Neural cell (in vitro differentiated cells): Measurements from ENCODE around the gene SECISBP2. TPM values are rescaled to one million over a fixed set of nuclear protein-coding genes. Genes with fewer than 3 reads are reported as not detected.

ENCODE experiments used
- H2AFZ ChIP-seq: fragments of 200-600, 300-800 bp; sonication (generic), shearing (Covaris generic); 2 replicates; pipeline ENCODE4 v1.6.0; 2014; ENCODE audit warnings: low read depth, mild to moderate bottlenecking, antibody characterized with exemption, low read length, moderate library complexity
- H3F3A ChIP-seq: fragments of 200-600 bp; shearing (Covaris generic); 2 replicates; pipeline ENCODE4 v1.6.1; 2016; ENCODE audit warnings: mild to moderate bottlenecking, moderate library complexity, mixed read lengths, antibody characterized with exemption, low read length; ENCODE audit not compliant: insufficient read depth, poor library complexity, severe bottlenecking
- H3K27ac ChIP-seq: fragments of 200-600, 300-800 bp; sonication (generic), shearing (Covaris generic); 2 replicates; pipeline ENCODE4 v1.5.1; 2014; ENCODE audit warnings: mild to moderate bottlenecking, low read length, moderate library complexity
- H3K27me3 ChIP-seq: fragments of 300-800, 200-600 bp; sonication (generic), shearing (Covaris generic); 2 replicates; pipeline ENCODE4 v1.6.0; 2014; ENCODE audit warnings: mild to moderate bottlenecking, low read depth, low read length, moderate library complexity; ENCODE audit not compliant: insufficient read depth
- H3K36me3 ChIP-seq: fragments of 300-800, 200-600 bp; sonication (generic), shearing (Covaris generic); 2 replicates; pipeline ENCODE4 v1.5.1; 2014; ENCODE audit warnings: mild to moderate bottlenecking, antibody characterized with exemption, low read length, moderate library complexity; ENCODE audit not compliant: insufficient read depth
- H3K4me2 ChIP-seq: fragments of 300-800, 200-600 bp; sonication (generic), shearing (Covaris generic); 2 replicates; pipeline ENCODE4 v1.6.0; 2014; ENCODE audit warnings: mild to moderate bottlenecking, low read length
- H3K4me3 ChIP-seq: fragments of 300-800, 200-600 bp; sonication (generic), shearing (Covaris generic); 2 replicates; pipeline ENCODE4 v1.5.1; 2014; ENCODE audit warnings: mild to moderate bottlenecking, low read length, moderate library complexity
- H3K79me2 ChIP-seq: fragments of 200-600 bp; shearing (Covaris generic); replicated peaks from 2 replicates; pipeline ENCODE4 v1.6.0; 2014; ENCODE audit warnings: mild to moderate bottlenecking, low read length, moderate library complexity; ENCODE audit not compliant: insufficient read depth
- H3K9ac ChIP-seq: fragments of 300-800, 200-600 bp; sonication (generic), shearing (Covaris generic); 2 replicates; pipeline ENCODE4 v1.6.1; 2016; ENCODE audit warnings: mild to moderate bottlenecking, low read length, mixed read lengths
- H3K9me2 ChIP-seq: fragments of 200-600 bp; shearing (Covaris generic); 2 replicates; pipeline ENCODE4 v1.6.1; 2016; ENCODE audit warnings: mild to moderate bottlenecking, low read length, mixed read lengths; ENCODE audit not compliant: insufficient read depth
- H3K9me3 ChIP-seq: fragments of 200-600, 300-800 bp; sonication (generic), shearing (Covaris generic); 2 replicates; pipeline ENCODE4 v1.6.1; 2016; ENCODE audit warnings: mild to moderate bottlenecking, mixed run types, low read length, moderate library complexity, mixed read lengths
- H4K20me1 ChIP-seq: fragments of 200-600 bp; shearing (Covaris generic); 2 replicates; pipeline ENCODE4 v1.6.1; 2016; ENCODE audit warnings: mild to moderate bottlenecking, mixed run types; ENCODE audit not compliant: insufficient read depth
- CTCF ChIP-seq: fragments of 450-650 bp; IDR thresholded peaks from 2 replicates; pipeline ENCODE4 v1.5.1; 2014; ENCODE audit warnings: antibody characterized with exemption, mild to moderate bottlenecking, moderate library complexity; ENCODE audit not compliant: poor library complexity, severe bottlenecking
- EP300 ChIP-seq: fragments of 450-650 bp; conservative IDR thresholded peaks from 2 replicates; pipeline ENCODE4 v1.6.1; 2014; ENCODE audit warnings: antibody characterized with exemption, mild to moderate bottlenecking, moderate library complexity; ENCODE audit not compliant: poor library complexity, severe bottlenecking
- EZH2 ChIP-seq: fragments of 200-600, 300-800 bp; shearing (Covaris generic), sonication (generic); IDR thresholded peaks from 2 replicates; pipeline ENCODE4 v1.6.1; 2014; ENCODE audit warnings: antibody characterized with exemption, low read length, borderline replicate concordance, mild to moderate bottlenecking; ENCODE audit not compliant: insufficient read depth, poor library complexity, severe bottlenecking
- MXI1 ChIP-seq: fragments of 450-650 bp; conservative IDR thresholded peaks from 2 replicates; pipeline ENCODE4 v1.6.1; 2014; ENCODE audit warnings: antibody characterized with exemption, mild to moderate bottlenecking; ENCODE audit not compliant: poor library complexity, severe bottlenecking
- POLR2AphosphoS5 ChIP-seq: IDR thresholded peaks from 2 replicates; pipeline ENCODE4 v1.6.1; 2012
- RAD21 ChIP-seq: fragments of 450-650 bp; conservative IDR thresholded peaks from 2 replicates; pipeline ENCODE4 v1.6.1; 2014; ENCODE audit warnings: antibody characterized with exemption, mild to moderate bottlenecking, moderate library complexity
- REST ChIP-seq: IDR thresholded peaks from 2 replicates; pipeline ENCODE4 v1.6.1; 2012; ENCODE audit warnings: borderline replicate concordance
- SMC3 ChIP-seq: fragments of 450-650 bp; conservative IDR thresholded peaks from 2 replicates; pipeline ENCODE4 v1.6.1; 2014; ENCODE audit warnings: antibody characterized with exemption, mild to moderate bottlenecking, moderate library complexity; ENCODE audit not compliant: poor library complexity
- TAF1 ChIP-seq: IDR thresholded peaks from 2 replicates; pipeline ENCODE4 v1.6.1; 2012; ENCODE audit warnings: low read depth
- polyA plus RNA-seq: library from polyadenylated mRNA; depleted of rRNA; stranded (reverse); fragments of >200 nt; gene quantifications from 2 replicates; pipeline ENCODE4 v1.2.3, GENCODE V29; 2014

The SECISBP2 gene
- polyA plus RNA-seq, 1 donor from 2014 or later: 121 TPM

GRCh38 chr9:89381308-89381609, 63.0 kb downstream of the SECISBP2 start:
- H3K4me3 ChIP-seq: no peak overlapping the region
- no peaks in the 10 kb centered on the region for H3K27me3 ChIP-seq
- no peak overlapping the region for H3K27ac ChIP-seq
- H3F3A ChIP-seq: no peaks in the 10 kb centered on the region
- H3K79me2 ChIP-seq: no peaks in the 10 kb centered on the region
- no peak overlapping the region for H2AFZ ChIP-seq
- no peak for TF ChIP-seq POLR2AphosphoS5
- TF ChIP-seq EP300: no peak
- no peak for TF ChIP-seq TAF1
- no peak for TF ChIP-seq RAD21
- no peak for TF ChIP-seq MXI1
- no peak for TF ChIP-seq CTCF
- no peak for TF ChIP-seq EZH2
- no peak for TF ChIP-seq REST
- no peak for TF ChIP-seq SMC3
- H3K9me2 ChIP-seq: no peaks in the 10 kb centered on the region
- H3K36me3 ChIP-seq: no peaks in the 10 kb centered on the region
- H3K9ac ChIP-seq: no peak overlapping the region
- no peaks in the 10 kb centered on the region for H3K9me3 ChIP-seq
- H4K20me1 ChIP-seq: no peaks in the 10 kb centered on the region
- H3K4me2 ChIP-seq: no peak overlapping the region

- Histone ChIP-seq H3K9ac (no peak overlapping the region), H3K9me2 (no peaks in the 10 kb centered on the region), H2AFZ (no peak overlapping the region), H3K79me2 (no peaks in the 10 kb centered on the region), H3K9me3 (no peaks in the 10 kb centered on the region), H3K27ac (no peak overlapping the region), H3K4me2 (no peak overlapping the region), H3K27me3 (no peaks in the 10 kb centered on the region), H3F3A (no peaks in the 10 kb centered on the region), H3K4me3 (no peak overlapping the region), H4K20me1 (no peaks in the 10 kb centered on the region), H3K36me3 (no peaks in the 10 kb centered on the region)
- TF ChIP-seq RAD21 (no peak), REST (no peak), EZH2 (no peak), SMC3 (no peak), POLR2AphosphoS5 (no peak)
These were observed 64.0 kb downstream of the SECISBP2 start for GRCh38 chr9:89382026-89382986.
